Daoy (cell line): ENCODE measurements around the gene CDK2. TPM values are rescaled to one million over a fixed set of nuclear protein-coding genes. Genes with fewer than 3 reads are reported as not detected.
"Not testable (repeated sequence)": the region's sequence is repeated elsewhere in the genome, so short reads cannot be mapped to it uniquely, and the experiment has no call there.

ENCODE experiments used
- DNase-seq: peaks from one replicate; pipeline ENCODE4 v3.0.0-alpha.2; 2015; ENCODE audit warnings: low read depth
- total RNA-seq: library from RNA; depleted of rRNA; stranded (reverse); fragments of >200 nt; shearing (Covaris generic); gene quantifications from 2 replicates; pipeline ENCODE4 v1.2.3, GENCODE V29; 2014; rRNA removed

Gene CDK2
- 57.5 and 58.0 TPM in 2 replicates for total RNA-seq

DNA sequence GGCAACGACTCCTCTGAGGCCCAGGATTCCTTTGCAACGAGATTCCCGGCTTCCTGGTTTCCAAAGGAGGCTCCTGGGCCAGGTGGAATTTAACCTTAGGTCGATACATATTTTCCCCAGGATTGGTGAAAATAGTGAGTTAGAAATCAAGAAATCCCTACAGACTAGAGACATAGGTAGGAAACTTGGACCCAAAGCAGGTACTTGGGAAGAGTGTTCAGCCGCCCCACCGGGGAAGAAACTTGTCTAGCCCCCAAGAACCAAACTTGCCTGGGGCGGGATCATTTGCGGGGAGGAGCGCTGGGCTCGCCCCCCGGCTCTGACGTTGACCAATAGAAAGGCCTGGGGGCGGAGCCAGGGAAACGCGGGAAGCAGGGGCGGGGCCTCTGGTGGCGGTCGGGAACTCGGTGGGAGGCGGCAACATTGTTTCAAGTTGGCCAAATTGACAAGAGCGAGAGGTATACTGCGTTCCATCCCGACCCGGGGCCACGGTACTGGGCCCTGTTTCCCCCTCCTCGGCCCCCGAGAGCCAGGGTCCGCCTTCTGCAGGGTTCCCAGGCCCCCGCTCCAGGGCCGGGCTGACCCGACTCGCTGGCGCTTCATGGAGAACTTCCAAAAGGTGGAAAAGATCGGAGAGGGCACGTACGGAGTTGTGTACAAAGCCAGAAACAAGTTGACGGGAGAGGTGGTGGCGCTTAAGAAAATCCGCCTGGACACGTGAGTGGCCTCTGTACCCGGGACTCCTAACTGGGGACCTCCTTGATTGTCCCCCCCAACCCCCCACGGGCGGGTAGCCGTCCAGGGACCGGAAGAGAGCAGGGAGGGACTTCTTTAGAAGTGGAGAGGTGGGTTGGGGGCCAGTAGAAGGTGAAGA, at the start of gene CDK2:
Gene CDK2, plus strand, starts transcription at position 423 of the 874 bp plus-strand sequence. Its CDS starts 179 bp downstream, at position 602.
- DNase-seq: peak; percentile 91

DNA sequence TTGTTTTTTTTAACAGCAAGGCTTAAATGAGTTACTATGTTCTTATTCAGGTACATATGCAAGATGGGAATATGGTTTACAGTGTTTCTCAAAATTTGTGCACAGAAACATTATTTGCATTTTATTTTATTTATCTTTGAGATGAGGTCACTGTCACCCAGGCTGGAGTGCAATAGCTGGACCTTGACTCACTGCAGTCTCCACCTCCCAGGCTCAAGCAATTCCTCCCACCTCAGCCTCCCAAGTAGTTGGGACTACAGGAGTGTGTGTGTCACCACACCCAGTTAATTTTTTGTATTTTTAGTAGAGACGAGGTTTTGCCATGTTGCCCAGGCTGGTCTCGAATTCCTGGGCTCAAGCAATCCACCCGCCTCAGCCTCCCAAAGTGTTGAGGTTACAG, 47.6 kb upstream of the CDK2 start:
- DNase-seq: peak; percentile 78

DNA sequence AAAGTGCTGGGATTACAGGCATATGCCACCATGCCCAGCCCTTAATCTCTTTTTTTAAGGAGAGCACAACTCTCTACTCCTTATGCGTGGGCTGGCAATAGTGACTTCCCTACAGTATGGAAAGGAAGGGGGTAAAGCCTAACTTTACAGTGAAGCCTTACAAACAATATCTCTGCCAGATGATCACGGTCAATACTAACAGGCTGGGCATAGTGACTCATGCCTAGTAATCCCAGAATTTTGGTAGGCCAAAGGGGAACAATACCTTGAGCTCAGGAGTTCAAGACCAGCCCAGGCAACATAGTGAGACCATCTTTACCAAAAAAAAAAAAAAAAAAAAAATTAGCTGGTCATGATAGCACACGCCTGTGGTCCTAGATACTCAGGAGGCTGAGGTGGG, 44.5 kb upstream of the CDK2 start:
- no peak for DNase-seq

GRCh38 chr12:55923648-55924047, 43.0 kb upstream of the CDK2 start:
- not testable (repeated sequence) for DNase-seq

- DNase-seq: no peak
Observed at GRCh38 chr12:55925371-55925770, 41.3 kb upstream of the CDK2 start.

GRCh38 chr12:55925870-55926737, 40.5 kb upstream of the CDK2 start:
- DNase-seq: no peak

DNA sequence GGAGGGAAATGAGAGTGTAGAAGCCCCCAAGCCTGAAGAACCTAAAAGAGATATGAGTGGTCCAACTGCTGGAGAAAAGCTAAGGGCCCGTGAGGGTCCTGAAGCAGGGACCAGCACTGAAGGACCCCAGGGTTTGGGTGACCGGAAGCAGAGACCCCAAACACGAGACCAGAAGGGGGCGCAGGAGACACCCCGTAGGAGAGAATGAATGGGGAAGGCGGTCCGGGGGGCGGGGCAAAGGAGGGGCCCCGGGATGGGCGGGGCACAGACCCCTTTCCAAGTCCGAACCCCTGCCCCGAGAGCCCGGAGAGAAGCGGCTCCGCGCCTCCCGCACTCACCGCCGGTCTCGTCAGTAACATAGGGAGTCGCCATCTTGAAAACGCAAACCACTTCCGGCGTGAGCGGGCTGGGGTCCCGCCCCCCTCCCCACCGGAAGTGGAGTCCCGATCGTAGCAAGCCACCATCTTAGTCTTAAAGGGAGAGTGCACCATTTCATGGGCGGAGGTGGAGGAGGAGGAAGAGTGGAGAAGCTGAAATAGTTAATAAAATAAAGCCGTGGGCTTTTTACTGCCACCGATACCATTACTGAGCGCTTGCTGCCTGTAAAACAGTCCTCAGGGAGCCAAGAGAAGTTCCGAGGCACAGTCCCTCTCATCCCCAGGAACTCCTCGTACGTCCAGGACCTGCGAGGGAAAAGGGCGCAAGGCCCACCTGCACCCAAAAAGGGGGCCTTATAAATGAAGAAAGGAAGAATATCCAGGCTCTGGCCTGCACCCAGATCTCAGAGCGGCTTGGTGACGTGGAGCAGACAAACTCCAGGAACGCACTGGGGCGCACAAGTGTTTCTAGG, 39.7 kb upstream of the CDK2 start:
- peak; percentile 95 for DNase-seq

DNA sequence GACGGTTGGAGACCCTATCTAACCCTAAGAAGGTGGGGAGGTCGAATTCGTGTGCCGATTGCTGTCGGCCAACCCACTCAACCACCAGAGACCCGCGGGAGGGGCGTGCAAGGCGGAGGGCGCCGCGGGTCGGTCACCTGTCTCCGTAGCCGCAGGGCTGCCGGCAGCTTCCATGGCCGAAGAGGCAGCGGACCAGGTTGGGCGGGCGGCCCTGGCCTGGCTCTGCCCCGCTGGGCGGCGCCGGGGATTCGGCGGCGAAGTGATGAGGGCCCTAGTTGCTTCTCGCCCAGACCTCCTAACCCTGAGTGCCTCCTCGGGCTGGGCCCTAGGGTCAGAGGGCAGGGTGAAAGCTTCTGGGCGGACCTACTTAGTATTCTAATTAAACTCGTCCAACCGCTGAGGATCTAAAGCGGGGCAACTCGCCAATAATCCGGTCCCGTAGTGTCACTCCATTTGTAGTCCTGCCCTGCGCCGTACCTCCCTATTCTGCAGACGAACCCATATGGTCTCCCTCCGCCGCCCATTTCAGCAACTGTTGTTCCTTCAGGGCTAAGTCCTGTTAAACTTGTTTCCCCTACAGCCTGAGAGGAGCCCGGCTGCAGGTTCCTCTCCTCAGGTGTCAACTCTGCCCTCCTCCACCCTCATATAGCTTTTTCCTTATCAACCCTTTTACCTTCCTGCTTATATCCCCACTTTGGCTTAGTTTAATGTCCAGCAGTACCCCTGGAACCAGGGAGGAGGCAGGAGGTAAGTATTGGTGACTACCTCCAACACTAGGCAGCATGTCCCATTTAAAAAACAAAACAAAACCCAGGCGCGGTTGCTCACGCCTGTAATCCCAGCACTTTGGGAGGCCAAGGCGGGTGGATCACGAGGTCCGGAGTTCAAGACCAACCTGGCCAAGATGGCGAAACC, 38.8 kb upstream of the CDK2 start, which contains the start of gene PYM1:
Gene PYM1, minus strand, starts transcription at position 307 of the 915 bp plus-strand sequence. Its CDS starts 133 bp downstream, at position 174.
- peak; percentile 66 for DNase-seq

- DNase-seq: no peak
Observed at GRCh38 chr12:55929306-55929791, 37.3 kb upstream of the CDK2 start.

GRCh38 chr12:55930771-55931316, 35.8 kb upstream of the CDK2 start, which contains the start of gene DGKA:
TSS of gene DGKA (plus strand) at chr12:55931162. CDS start at chr12:55936504, 5,342 bp downstream.
- peak; percentile 41 for DNase-seq

DNA sequence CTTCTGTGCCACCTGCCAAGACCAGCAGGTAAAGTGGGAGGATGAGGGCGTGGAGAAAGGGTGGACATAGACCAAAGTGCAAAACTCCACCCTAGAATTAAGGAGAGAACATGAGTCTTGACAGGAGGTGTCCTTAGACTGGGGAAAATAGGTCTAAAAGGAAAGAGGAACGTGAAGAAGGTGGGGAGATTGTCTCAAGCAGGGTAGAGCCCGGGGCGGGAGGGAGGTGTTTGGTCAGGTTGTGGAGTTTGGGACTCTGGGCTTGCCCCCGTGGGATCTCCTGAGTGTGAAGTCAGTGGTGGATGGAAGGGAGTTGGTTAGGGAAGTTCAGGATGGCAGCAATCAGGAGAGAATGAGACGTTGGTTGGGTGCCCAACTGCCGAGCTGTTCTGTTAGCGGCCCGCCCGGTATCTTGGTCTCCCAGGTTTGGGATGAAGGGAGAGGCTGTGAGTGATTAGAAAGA, 35.3 kb upstream of the CDK2 start:
- DNase-seq: peak; percentile 22

GRCh38 chr12:55931780-55932550, 34.7 kb upstream of the CDK2 start:
- DNase-seq: peak; percentile 57

GRCh38 chr12:55932551-55932910, 34.1 kb upstream of the CDK2 start:
- DNase-seq: no peak

GRCh38 chr12:55933169-55933798, 33.3 kb upstream of the CDK2 start:
- peak; percentile 80 for DNase-seq

DNA sequence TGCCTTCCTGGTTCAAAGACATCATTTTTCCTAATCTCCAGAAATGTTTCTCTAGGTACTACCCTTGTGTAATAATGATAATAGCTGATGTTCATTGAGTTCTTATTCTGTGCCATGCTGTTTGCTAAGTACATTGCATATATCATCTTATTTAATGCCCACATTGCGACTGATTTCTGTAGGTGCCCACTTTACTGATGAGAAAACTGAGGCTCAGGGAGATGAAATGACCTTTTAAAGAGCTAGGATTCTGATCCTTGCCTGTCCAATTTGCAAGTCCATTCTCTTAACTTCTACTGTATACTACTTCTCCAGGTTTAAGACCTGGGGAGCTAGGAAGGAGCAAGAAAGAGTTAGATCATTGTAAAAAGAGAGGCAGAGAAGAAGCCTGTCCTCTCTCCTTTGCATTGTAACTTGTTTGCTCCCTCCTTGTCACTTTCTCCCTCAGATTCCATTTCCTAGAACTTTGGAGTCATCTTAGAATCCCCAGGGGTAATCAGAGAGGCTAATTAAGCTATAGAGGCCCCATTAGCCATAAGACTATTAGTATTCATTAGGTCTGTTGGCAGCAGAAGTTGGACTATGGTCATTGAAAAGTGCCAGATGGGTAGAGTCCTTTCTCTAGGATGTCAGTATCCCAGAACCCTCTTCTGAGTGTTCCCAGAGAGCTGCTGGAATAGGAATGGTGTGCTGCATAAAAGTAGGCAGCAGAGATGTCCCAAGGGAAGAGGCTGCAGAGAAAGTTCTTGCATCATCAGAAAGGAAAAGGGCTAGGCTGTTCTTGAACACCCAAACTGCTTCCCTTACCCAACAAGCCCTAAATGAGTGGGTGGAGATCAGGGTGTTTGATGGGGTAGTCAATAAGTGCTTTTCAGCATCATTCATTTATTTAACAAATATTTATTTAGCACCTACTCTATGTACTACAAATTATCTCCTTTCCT, 32.6 kb upstream of the CDK2 start:
- DNase-seq: no peak

- DNase-seq: no peak
Observed at GRCh38 chr12:55934773-55935172, 31.9 kb upstream of the CDK2 start.

GRCh38 chr12:55935738-55936151, 30.9 kb upstream of the CDK2 start:
- DNase-seq: no peak
